Stimulated activated CD8-positive, alpha-beta memory T cell treated with anti-CD3 and anti-CD28 coated beads, Interleukin-15, amount 100 ng/mL, for 48 hours (primary cell): ENCODE measurements around the gene CPNE5.

ENCODE experiments used
- DNase-seq, 2 donors: peaks; one replicate each; pipeline ENCODE4 v3.0.0-alpha.2; 2020; ENCODE audit warnings: low read depth in 2 of 2

CPNE5 gene

DNA sequence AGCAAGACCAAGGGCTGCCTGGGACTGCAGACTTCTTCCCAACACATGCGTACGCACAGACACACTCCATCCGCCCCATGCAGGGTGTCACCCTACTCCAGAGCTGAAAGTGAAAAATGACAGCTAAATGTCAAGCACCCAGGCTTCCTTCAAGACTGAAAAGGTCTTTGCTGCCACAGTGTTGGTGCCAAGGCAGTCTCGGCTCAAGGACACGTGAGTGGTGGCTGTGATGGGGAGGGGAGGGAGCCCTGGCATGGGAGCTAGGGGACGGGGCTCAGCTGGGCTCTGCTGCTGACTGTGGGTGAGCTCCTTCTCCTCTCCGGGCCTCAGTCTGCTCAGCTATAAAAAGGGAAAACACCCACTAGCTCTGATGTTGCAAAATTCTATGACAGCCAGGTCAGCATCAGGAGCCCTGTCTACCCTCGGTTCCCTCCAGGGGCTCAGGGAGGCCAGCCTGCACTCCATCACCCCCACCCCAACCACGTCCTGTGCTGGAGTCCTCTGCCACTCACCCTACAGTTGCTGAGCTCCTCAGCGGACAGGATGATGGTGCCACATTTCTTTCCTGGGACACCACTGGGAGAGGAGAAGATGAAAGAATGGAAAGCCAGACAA lies 47.6 kb downstream of the CPNE5 start:
- DNase-seq, result no peak

GRCh38 chr6:36791085-36791484 lies 48.2 kb downstream of the CPNE5 start:
- no peak for DNase-seq

DNA sequence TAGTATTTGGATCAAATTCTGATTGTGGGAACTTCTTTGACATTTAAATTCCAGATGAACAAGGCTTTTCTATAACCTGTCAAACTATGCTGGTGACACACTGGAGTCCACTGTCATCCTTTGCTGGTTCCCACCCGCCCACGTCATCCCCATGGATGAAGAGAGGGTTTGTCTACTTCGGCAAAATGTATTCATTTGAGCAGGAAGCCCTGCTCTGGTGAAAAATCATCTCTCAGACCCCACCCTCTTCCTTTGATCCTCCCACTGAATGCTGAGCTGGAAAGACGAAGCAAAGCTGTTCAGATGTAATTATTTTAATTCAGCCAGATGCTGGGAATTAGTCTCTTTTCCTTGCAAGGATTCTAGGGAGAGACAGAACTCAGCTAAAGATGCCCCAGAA lies 50.5 kb downstream of the CPNE5 start:
- DNase-seq, result no peak

- no peak for DNase-seq
Observed at GRCh38 chr6:36788186-36788585, 51.1 kb downstream of the CPNE5 start.

GRCh38 chr6:36787210-36787609 lies 52.0 kb downstream of the CPNE5 start:
- no peak for DNase-seq

DNA sequence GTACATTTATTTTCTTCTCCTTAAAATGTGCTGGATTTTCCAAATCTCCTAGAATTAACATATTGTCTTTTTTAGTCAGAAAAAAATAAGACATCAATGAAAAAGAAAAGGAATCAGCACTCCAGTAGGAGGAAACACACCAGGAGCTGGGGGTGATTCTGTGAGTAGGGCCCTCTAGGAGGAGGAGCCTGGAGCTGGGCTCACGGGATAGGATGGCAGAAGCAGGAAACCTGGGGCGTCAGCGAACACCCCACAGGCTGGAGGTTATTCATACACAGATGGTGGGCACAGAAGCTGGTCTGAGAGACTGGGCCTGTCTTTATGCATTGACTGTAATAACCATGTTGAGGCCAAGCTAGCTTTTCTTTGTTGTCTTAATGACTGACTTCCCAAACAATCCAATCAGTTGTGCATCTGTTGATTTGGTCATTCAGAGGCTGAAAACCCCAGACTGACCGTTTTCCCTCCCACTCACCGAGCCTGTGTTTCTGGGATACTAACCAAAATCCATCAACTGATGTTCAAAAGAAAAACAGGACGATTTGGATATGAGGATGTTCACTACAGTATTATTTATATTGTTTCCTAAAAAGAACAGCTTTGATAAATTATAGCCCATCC lies 53.1 kb downstream of the CPNE5 start:
- DNase-seq, result no peak

GRCh38 chr6:36784376-36784636 lies 54.9 kb downstream of the CPNE5 start:
- DNase-seq, result no peak

DNA sequence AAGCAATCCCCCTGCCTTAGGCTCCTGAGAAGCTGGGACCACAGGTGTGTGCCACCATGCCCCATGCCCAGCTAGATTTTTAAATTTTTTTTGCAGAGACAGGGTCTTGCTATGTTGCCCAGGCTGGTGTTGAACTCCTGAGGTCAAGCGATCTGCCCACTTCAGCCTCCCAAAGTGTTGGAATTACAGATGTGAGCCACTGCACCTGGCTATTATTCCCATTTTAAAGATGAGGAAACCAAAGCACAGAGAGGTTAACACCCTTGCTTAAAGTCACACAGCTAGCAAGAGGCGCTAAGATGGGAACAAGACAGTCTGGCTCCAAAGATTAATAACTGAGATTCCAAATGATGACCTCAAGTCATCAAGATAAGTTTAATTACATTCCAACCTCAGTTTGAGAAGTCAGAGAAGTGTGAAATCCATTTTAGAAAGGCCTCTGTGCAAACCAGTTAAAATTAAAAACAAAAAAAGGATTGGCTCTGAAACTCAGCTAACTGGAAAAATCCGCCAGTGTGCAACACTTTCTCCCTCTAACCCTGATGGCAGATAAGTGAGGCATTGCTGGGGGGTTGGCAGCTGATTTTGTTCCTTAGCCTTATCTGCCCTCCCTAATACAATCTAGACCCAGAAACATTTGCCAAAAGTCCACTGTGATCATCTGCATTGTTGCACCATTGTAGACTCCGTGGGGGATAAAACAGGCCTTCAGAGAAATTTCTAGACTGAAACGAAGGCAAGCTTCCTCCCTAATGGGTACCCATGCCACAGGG lies 55.5 kb downstream of the CPNE5 start:
- no peak for DNase-seq

DNA sequence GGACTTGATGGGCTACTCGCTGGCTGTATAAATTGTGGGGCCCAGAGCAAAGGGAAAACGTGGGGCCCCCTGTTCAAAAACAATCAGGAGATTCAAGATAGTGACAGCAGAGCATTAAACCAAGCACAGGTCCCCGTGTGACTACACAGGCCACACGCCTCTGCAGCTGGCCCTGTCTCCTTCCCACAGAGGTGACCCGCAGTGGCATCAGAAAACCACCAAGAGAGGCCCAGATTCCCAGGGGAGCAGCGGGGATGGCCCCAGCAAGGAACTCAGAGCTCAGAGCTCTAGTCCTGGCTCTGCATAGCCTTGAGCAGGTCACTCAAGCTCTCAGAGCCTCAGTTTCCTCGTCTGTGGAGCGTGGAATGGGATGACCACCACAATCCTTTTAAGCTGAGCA lies 57.6 kb downstream of the CPNE5 start:
- no peak for DNase-seq

- DNase-seq, result no peak
Observed at GRCh38 chr6:36780442-36781177, 58.6 kb downstream of the CPNE5 start.

- no peak for DNase-seq
Observed at GRCh38 chr6:36779227-36779626, 60.0 kb downstream of the CPNE5 start.

DNA sequence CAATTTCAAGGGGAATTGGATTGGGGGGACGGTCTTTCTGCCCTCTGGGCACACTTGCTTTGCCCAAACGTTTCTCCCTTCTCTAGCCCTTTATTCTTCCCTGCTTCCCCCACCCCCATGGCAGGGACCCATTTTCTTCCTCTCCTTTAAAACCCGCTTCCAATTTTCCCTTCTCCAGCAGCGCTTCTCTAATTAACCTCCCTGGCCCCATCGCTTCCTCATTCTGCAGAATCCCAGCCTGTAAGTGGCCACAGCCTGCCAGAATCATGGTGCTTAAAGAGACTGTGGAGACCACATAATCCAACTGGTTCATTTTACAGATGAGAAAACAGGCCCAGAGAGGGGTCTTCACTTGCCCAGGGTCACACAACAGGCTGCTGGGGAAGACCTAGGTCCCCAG lies 61.4 kb downstream of the CPNE5 start:
- DNase-seq, result no peak

DNA sequence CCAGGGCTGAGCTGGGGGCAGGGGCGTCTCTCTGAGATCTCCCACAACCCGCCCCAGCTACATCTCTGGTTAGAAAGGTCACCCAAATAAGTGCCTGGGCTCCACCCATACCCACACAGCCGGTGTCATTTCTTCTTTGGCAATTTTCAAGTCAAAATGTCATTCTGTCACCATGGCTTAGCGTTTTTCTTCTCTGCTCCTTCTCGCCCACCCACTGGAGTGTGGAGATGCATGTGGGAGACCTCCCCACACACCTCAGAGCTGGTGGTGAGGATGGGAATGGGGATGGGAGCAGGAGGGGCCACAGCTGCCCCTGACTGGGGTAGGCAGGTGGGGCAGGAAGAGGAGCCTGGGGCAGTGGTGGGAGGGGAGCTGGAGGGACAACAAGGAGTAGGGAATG lies 63.1 kb downstream of the CPNE5 start:
- no peak for DNase-seq

DNA sequence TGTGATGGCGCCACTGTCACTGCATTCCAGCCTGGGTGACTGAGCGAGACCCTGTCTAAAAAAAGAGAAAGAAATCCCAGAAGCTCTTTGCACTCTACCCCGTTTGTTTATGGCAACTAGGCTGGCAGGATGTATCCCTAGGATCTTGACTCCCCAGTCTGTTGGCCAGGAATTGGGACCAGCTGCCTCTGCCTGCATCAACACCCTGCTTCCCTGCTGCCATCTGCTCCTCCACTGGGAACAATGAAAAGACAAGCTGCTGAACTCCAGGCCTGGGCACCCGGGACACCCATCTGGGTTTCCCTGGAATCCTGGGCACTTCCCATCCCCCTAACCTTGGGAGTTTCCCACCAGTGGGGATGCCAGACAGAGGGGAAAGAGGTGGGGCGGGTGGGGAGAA lies 64.9 kb downstream of the CPNE5 start:
- DNase-seq, result no peak

- no peak for DNase-seq
Observed at GRCh38 chr6:36772397-36772796, 66.8 kb downstream of the CPNE5 start.

- DNase-seq, result no peak
Observed at GRCh38 chr6:36771145-36771544, 68.1 kb downstream of the CPNE5 start.

DNA sequence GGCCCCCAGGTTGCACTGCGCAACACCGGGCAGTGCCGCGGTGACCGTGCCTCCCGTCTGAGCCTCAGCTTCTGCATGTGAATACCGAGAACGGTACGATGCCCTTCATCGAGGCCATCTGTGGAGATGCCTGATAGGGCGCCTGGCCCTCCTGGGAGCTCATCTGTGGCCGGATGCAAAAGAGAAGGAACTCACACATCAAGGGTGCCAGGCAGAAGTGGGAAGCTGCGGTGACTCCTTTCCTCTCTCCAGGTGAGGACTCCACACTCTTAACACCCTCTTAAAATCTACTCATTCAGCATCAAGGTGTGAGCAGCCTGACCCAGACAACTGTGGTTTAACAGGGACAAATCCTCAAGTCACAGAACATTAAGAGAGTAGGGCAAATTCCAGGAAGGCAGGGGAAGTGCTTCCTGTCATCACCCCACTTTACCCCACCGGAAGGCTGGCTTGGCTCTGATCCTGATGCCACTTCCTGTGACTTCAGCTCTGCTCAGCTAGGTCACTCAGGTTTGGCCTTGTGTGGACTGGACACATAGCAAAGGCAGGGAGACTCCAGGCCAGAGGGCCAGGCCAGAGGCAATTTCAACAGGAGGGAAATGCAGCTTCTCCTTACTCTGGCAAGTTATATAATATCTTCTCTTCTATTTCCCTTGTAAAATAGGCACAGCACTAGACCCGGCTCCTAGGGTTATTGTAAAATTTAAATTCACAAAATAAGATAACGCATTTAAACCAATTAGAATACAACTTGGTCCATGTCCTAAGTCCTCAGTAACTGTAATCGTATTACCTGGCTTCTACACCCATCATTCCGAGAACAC lies 69.4 kb downstream of the CPNE5 start:
- DNase-seq, result peak in 1 of 2 donors; percentile 26

- DNase-seq, result no peak
Observed at GRCh38 chr6:36769183-36769675, 70.0 kb downstream of the CPNE5 start.

DNA sequence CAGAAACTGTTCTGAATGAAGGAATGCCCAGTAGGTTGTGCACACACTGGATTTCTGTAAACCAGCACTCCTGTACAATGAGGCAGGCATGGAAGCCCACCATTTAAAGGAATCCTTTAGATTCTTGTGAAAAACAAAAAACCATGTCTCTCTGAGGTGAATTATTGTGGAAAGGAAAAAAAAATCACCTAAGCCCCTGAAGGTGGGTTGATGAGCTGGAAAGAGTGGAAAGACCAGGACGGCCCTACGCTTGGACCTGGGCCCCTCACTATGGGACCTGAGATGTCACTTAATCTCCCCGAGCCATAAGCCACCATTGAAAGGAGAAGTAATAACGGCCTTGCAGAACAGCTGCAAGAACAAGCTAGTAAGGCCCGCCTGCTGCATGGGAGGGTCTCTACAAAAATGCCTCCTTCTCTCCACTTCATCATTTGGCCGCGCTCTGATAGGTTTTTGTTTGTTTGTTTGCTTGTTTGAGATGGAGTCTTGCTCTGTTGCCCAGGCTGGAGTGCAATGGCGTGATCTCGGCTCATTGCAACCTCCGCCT lies 72.8 kb downstream of the CPNE5 start:
- DNase-seq, result no peak

- DNase-seq, result peak; percentile 65 to 69
Observed at GRCh38 chr6:36765594-36766398, 73.4 kb downstream of the CPNE5 start.

- no peak for DNase-seq
Observed at GRCh38 chr6:36765190-36765589, 74.1 kb downstream of the CPNE5 start.
